GM08714 (cell line): ENCODE measurements around the gene TBC1D24.
"Not testable (repeated sequence)": the region's sequence is repeated elsewhere in the genome, so short reads cannot be mapped to it uniquely, and the experiment has no call there.

ENCODE experiments used
- H3K4me3 ChIP-seq: fragments of 200-500 bp; sonication (Bioruptor generic); 2 replicates; pipeline ENCODE4 v1.5.1; 2014; ENCODE audit warnings: mild to moderate bottlenecking, low read length, inconsistent platforms

Gene TBC1D24

GRCh38 chr16:2550283-2550878 is 75.5 kb downstream of the TBC1D24 start:
- H3K4me3 ChIP-seq, result not testable (repeated sequence)

DNA sequence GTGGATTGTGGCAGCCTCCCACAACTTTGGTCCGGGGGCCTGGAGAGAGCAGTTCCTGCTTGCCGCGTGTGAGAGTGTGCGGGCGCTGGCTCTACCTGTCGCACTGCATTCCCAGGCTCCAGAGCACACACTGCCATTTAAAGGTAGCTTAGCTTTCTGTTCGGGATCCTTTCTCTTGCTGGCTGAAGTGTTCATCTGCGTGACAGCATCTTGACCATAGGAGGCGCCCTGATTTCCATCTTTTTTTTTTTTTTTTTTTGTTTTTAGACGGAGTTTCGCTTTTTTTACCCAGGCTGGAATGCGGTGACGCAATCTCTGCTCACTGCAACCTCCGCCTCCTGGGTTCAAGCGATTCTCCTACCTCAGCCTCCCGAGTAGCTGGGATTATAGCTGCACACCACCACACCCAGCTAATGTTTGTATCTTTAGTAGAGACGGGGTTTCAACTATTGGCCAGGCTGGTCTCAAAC is 76.5 kb downstream of the TBC1D24 start:
- H3K4me3 ChIP-seq, result not testable (repeated sequence)

- not testable (repeated sequence) for H3K4me3 ChIP-seq
Observed at GRCh38 chr16:2554709-2555425, 79.9 kb downstream of the TBC1D24 start.
